ENCODE data around the gene CC2D2A. TPM values are rescaled to one million over a fixed set of nuclear protein-coding genes. Genes with fewer than 3 reads are reported as not detected.
"Not testable (repeated sequence)": the region's sequence is repeated elsewhere in the genome, so short reads cannot be mapped to it uniquely, and the experiment has no call there.

Gene CC2D2A
- total RNA-seq, 6 experiments from 2014 or later = 19.1 to 26.5 (median 21.8) TPM

DNA sequence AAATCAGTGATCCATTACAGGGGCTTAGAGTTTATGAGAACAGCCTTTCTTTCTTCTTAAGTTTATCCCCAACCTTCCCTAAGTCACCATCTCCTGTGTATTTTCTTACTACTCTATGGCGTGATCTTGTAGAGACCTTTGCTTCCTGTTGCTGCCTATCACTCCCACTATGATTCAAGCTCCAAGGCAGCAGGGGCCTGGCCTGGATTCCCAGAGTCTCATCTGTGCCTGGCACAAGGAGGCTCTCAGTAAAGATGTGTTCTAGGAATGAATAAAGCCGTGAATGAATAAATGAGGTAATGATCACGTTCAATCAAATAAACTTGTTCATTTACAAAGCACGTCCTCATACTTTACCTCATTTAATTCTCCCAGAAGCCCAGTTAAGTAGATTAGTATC is 45.4 kb downstream of the CC2D2A start:
- no peaks in the 10 kb centered on the region for H3K4me1 Mint-ChIP-seq (ENCODE audit: low read depth)
- H3K27ac Mint-ChIP-seq = no peak overlapping the region
- no peak overlapping the region for H3K4me3 Mint-ChIP-seq
- H3K27me3 Mint-ChIP-seq (ENCODE audit: insufficient read depth) = no peaks in the 10 kb centered on the region
- H3K9me3 Mint-ChIP-seq = peaks cover 5% of the 10 kb centered on the region; the same call in 1 of the 2 replicates
- TF ChIP-seq, protein P1, sequence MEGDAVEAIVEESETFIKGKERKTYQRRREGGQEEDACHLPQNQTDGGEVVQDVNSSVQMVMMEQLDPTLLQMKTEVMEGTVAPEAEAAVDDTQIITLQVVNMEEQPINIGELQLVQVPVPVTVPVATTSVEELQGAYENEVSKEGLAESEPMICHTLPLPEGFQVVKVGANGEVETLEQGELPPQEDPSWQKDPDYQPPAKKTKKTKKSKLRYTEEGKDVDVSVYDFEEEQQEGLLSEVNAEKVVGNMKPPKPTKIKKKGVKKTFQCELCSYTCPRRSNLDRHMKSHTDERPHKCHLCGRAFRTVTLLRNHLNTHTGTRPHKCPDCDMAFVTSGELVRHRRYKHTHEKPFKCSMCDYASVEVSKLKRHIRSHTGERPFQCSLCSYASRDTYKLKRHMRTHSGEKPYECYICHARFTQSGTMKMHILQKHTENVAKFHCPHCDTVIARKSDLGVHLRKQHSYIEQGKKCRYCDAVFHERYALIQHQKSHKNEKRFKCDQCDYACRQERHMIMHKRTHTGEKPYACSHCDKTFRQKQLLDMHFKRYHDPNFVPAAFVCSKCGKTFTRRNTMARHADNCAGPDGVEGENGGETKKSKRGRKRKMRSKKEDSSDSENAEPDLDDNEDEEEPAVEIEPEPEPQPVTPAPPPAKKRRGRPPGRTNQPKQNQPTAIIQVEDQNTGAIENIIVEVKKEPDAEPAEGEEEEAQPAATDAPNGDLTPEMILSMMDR (IDR thresholded peaks at IDR 0.05) = no peak
- H3K36me3 Mint-ChIP-seq (ENCODE audit: low read depth) = peaks cover 43% of the 10 kb centered on the region
- no peak for DNase-seq

DNA sequence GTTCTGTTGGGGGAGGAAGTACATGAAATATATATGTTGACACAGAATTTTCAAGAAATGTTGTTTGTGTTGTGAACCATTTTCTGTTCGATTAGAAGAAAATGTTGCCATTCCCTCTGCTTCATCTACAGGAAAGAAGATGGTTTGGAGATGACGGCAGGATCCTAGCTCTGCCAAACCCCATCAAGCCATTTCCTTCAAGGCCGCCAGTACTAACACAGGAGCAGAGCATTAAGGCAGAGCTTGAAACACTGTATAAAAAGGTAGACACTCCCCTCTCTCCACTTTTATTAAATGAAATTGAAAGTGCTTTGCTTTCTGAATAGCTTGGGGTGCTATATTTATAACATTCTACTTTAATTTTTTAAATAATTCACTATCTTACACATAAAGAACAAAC is 46.8 kb downstream of the CC2D2A start:
- Mint-ChIP-seq H3K27me3 (ENCODE audit: insufficient read depth) (no peaks in the 10 kb centered on the region; the same call in 1 of the 2 replicates), H3K4me1 (ENCODE audit: low read depth) (no peaks in the 10 kb centered on the region), H3K9me3 (peaks cover 5% of the 10 kb centered on the region; the same call in 1 of the 2 replicates), H3K4me3 (no peak overlapping the region), H3K36me3 (ENCODE audit: low read depth) (peaks cover 34% of the 10 kb centered on the region), H3K27ac (no peak overlapping the region)
- TF ChIP-seq, protein P1 (IDR thresholded peaks at IDR 0.05) = no peak
- DNase-seq = no peak

DNA sequence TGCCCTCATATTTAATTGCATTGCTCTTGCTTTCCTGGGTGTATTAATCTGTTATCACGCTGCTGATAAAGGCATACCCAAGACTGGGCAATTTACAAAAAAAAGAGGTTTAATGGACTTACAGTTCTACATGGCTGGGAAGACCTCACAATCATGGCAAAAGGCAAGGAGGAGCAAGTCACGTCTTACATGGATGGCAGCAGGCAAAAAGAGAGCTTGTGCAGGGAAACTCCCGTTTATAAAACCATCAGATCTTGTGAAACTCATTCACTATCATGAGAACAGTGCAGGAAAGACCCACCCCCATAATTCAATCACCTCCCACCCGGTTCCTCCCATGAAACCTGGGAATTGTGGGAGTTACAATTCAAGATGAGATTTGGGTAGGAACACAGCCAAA is 48.0 kb downstream of the CC2D2A start:
- not testable (repeated sequence) for H3K27ac Mint-ChIP-seq; H3K27me3 Mint-ChIP-seq (ENCODE audit: insufficient read depth); DNase-seq; H3K4me1 Mint-ChIP-seq (ENCODE audit: low read depth); H3K4me3 Mint-ChIP-seq; H3K9me3 Mint-ChIP-seq
- peaks cover 28% of the 10 kb centered on the region for H3K36me3 Mint-ChIP-seq (ENCODE audit: low read depth)

GRCh38 chr4:15521442-15522039 is 51.9 kb downstream of the CC2D2A start:
- H3K36me3 Mint-ChIP-seq (ENCODE audit: low read depth) = peaks cover 28% of the 10 kb centered on the region
- no peak for DNase-seq
- peaks cover 5% of the 10 kb centered on the region; the same call in 1 of the 2 replicates for H3K9me3 Mint-ChIP-seq
- no peaks in the 10 kb centered on the region for H3K4me1 Mint-ChIP-seq (ENCODE audit: low read depth)
- TF ChIP-seq, protein P1 (IDR thresholded peaks at IDR 0.05) = no peak
- H3K4me3 Mint-ChIP-seq = no peak overlapping the region
- no peaks in the 10 kb centered on the region; the same call in 1 of the 2 replicates for H3K27me3 Mint-ChIP-seq (ENCODE audit: insufficient read depth)
- H3K27ac Mint-ChIP-seq = no peak overlapping the region

GRCh38 chr4:15525080-15525479 is 55.4 kb downstream of the CC2D2A start:
- Mint-ChIP-seq H3K9me3 (no peaks in the 10 kb centered on the region), H3K36me3 (ENCODE audit: low read depth) (no peaks in the 10 kb centered on the region), H3K27me3 (ENCODE audit: insufficient read depth) (no peaks in the 10 kb centered on the region; the same call in 1 of the 2 replicates), H3K4me1 (ENCODE audit: low read depth) (no peaks in the 10 kb centered on the region), H3K27ac (no peak overlapping the region), H3K4me3 (no peak overlapping the region)
- TF ChIP-seq, protein P1 (IDR thresholded peaks at IDR 0.05) = no peak
- DNase-seq = no peak

DNA sequence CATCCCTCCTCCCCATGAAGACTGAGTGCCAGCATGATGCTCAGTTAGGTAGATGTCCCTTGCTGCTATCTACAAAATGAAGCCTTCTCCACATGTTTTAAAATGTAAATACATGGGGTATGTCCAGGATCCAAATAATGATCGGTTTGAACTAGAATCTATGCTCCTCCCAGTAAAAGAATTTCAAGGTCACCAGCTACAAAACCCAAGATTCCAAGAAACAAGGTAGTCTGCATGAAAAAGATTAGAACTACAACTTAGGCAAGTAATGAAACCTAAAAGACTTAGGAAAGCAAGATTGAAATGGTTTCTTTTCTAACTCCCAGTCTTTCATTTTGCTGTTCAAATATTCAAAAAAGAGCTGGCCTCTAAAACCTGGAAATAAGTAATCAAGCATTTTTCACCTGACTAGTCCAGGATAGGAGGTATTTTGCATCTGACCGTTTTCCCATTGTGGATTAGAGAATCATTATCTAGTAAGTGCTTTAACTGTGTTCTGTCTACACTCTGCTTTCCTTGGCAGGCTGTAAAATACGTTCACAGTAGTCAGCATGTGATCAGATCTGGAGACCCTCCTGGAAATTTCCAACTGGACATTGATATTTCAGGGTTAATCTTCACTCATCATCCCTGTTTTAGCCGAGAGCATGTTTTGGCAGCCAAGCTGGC is 57.4 kb downstream of the CC2D2A start:
- peaks cover under 1% of the 10 kb centered on the region; the same call in 1 of the 2 replicates for H3K4me1 Mint-ChIP-seq (ENCODE audit: low read depth)
- no peaks in the 10 kb centered on the region for H3K9me3 Mint-ChIP-seq
- H3K4me3 Mint-ChIP-seq = no peak overlapping the region
- TF ChIP-seq, protein P1 (IDR thresholded peaks at IDR 0.05) = no peak
- no peak for DNase-seq
- no peaks in the 10 kb centered on the region; the same call in 1 of the 2 replicates for H3K27me3 Mint-ChIP-seq (ENCODE audit: insufficient read depth)
- H3K36me3 Mint-ChIP-seq (ENCODE audit: low read depth) = peaks cover under 1% of the 10 kb centered on the region; the same call in 1 of the 2 replicates
- no peak overlapping the region for H3K27ac Mint-ChIP-seq

Measured in HFFc6 (cell line).